T1000 (cell line): ENCODE measurements around the gene HSH2D.

Experiments
- DNase-seq: peaks from one replicate; lab custom pipeline; 2025; ENCODE audit warnings: mixed read lengths; lab: John Stamatoyannopoulos, UW

HSH2D gene

GRCh38 chr19:16121141-16121540 lies 22.3 kb upstream of the HSH2D start:
- DNase-seq, result no peak

GRCh38 chr19:16121967-16122366 lies 21.5 kb upstream of the HSH2D start:
- no peak for DNase-seq

- DNase-seq, result no peak
Observed at GRCh38 chr19:16124953-16125352, 18.5 kb upstream of the HSH2D start.

- DNase-seq, result no peak
Observed at GRCh38 chr19:16125737-16126495, 17.6 kb upstream of the HSH2D start.

- DNase-seq, result no peak
Observed at GRCh38 chr19:16127080-16127479, 16.4 kb upstream of the HSH2D start.

- no peak for DNase-seq
Observed at GRCh38 chr19:16127776-16128371, 15.6 kb upstream of the HSH2D start.

GRCh38 chr19:16131648-16132047 lies 11.8 kb upstream of the HSH2D start:
- no peak for DNase-seq

- DNase-seq, result no peak
Observed at GRCh38 chr19:16133818-16134217, 9.7 kb upstream of the HSH2D start.

- DNase-seq, result no peak
Observed at GRCh38 chr19:16134510-16134909, 9.0 kb upstream of the HSH2D start.

GRCh38 chr19:16135430-16136127 lies 7.9 kb upstream of the HSH2D start:
- DNase-seq, result no peak

GRCh38 chr19:16136185-16136999 lies 7.1 kb upstream of the HSH2D start:
- DNase-seq, result no peak

- DNase-seq, result no peak
Observed at GRCh38 chr19:16139752-16140151, 3.7 kb upstream of the HSH2D start.

GRCh38 chr19:16141043-16141442 lies 2.4 kb upstream of the HSH2D start:
- no peak for DNase-seq

GRCh38 chr19:16142032-16142580 lies 1.4 kb upstream of the HSH2D start:
- DNase-seq, result no peak

- no peak for DNase-seq
Observed at GRCh38 chr19:16144216-16144581, 714 bp downstream of the HSH2D start.

GRCh38 chr19:16146112-16146511 lies 2.6 kb downstream of the HSH2D start:
- no peak for DNase-seq

GRCh38 chr19:16148443-16149229 lies 5.2 kb downstream of the HSH2D start:
- no peak for DNase-seq

- no peak for DNase-seq
Observed at GRCh38 chr19:16153582-16154336, 10.3 kb downstream of the HSH2D start.

- no peak for DNase-seq
Observed at GRCh38 chr19:16154557-16154956, 11.1 kb downstream of the HSH2D start.

- no peak for DNase-seq
Observed at GRCh38 chr19:16155128-16155527, 11.6 kb downstream of the HSH2D start.

GRCh38 chr19:16156904-16157303 lies 13.4 kb downstream of the HSH2D start:
- DNase-seq, result no peak
